NT2/D1 (cell line): ENCODE measurements around the gene GPRC5A.

ENCODE experiments used
- YY1 ChIP-seq: IDR thresholded peaks from 2 replicates; pipeline ENCODE4 v1.6.1; 2011; ENCODE audit not compliant: insufficient read length, insufficient read depth
- ZNF274 ChIP-seq: IDR thresholded peaks from 2 replicates; pipeline ENCODE4 v1.6.1; 2011; ENCODE audit warnings: mild to moderate bottlenecking, low read depth, low read length

GRCh38 chr12:12954878-12955625, 63.7 kb downstream of the GPRC5A start:
- TF ChIP-seq ZNF274 (no peak), YY1 (no peak)
